SU-DHL-6 (cell line): ENCODE data around the gene FBXW8.

Experiments
- CTCF ChIP-seq: fragments of 200-600 bp; sonication (generic); IDR thresholded peaks from one replicate; pipeline ENCODE4 v1.5.1; 2017; ENCODE audit warnings: antibody characterized with exemption, mild to moderate bottlenecking, low read length, moderate library complexity; ENCODE audit not compliant: insufficient read depth, poor library complexity, severe bottlenecking
- EZH2phosphoT487 ChIP-seq: fragments of 200-600 bp; sonication (generic), shearing (Covaris generic); conservative IDR thresholded peaks from 2 replicates; pipeline ENCODE4 v1.6.1; 2018; ENCODE audit warnings: mild to moderate bottlenecking, antibody characterized with exemption, low read length, moderate library complexity, mixed read lengths

- TF ChIP-seq CTCF: no peak
- no peak for TF ChIP-seq EZH2phosphoT487
These were observed 29.0 kb downstream of the FBXW8 start for GRCh38 chr12:116939734-116940133.
